DND-41 (cell line): ENCODE measurements around the gene DCLK1.

ENCODE experiments used
- ATAC-seq: fragments of 200-7000 bp; cut with Tn5 transposase; 3 replicates; pipeline ENCODE4 v1.9.1; 2021; ENCODE audit warnings: low read depth; ENCODE audit not compliant: insufficient read depth
- DNase-seq: peaks from one replicate; pipeline ENCODE4 v3.0.0-alpha.2; 2020
- H2AFZ ChIP-seq: 2 replicates; pipeline ENCODE4 v1.6.0; 2012; ENCODE audit warnings: low read depth, low read length
- H3K27ac ChIP-seq: 2 replicates; pipeline ENCODE4 v1.5.1; 2012; ENCODE audit warnings: low read length, inconsistent platforms
- H3K27me3 ChIP-seq: fragments of 200-600 bp; sonication (generic); 2 replicates; pipeline ENCODE4 v1.6.0; 2012; ENCODE audit warnings: low read length, mild to moderate bottlenecking, inconsistent platforms; ENCODE audit not compliant: insufficient read depth, poor library complexity
- H3K36me3 ChIP-seq: 2 replicates; pipeline ENCODE4 v1.5.1; 2012; ENCODE audit warnings: low read length, inconsistent platforms; ENCODE audit not compliant: insufficient read depth
- H3K4me1 ChIP-seq: 2 replicates; pipeline ENCODE4 v1.5.1; 2012; ENCODE audit warnings: mild to moderate bottlenecking, low read length; ENCODE audit not compliant: insufficient read depth
- H3K4me2 ChIP-seq: 2 replicates; pipeline ENCODE4 v1.6.0; 2012; ENCODE audit warnings: mild to moderate bottlenecking, moderate library complexity, low read length, inconsistent platforms; ENCODE audit not compliant: insufficient read depth
- H3K4me3 ChIP-seq, 2 experiments: fragments of 200-600 bp in 1 of 2; shearing (Covaris generic) in 1 of 2; 2 replicates each; pipeline ENCODE4 v1.5.1; 2012 to 2016; ENCODE audit warnings: inconsistent platforms in 2 of 2, low read length in 2 of 2, mild to moderate bottlenecking in 2 of 2, low read depth in 1 of 2, moderate library complexity in 1 of 2
- H3K79me2 ChIP-seq: 2 replicates; pipeline ENCODE4 v1.6.0; 2012; ENCODE audit warnings: low read length, inconsistent platforms; ENCODE audit not compliant: insufficient read depth
- H3K9ac ChIP-seq: 2 replicates; pipeline ENCODE4 v1.6.0; 2012; ENCODE audit warnings: low read depth, mild to moderate bottlenecking, inconsistent platforms, low read length, moderate library complexity
- H3K9me3 ChIP-seq: 2 replicates; pipeline ENCODE4 v1.5.1; 2012; ENCODE audit warnings: low read length, moderate library complexity, mild to moderate bottlenecking, inconsistent platforms; ENCODE audit not compliant: insufficient read depth, severe bottlenecking
- H4K20me1 ChIP-seq: 2 replicates; pipeline ENCODE4 v1.6.0; 2012; ENCODE audit warnings: low read length; ENCODE audit not compliant: insufficient read depth
- CTCF ChIP-seq: IDR thresholded peaks from 2 replicates; pipeline ENCODE4 v1.5.1; 2012; ENCODE audit warnings: borderline replicate concordance, low read length, moderate library complexity, mild to moderate bottlenecking; ENCODE audit not compliant: poor library complexity, severe bottlenecking; ENCODE audit errors: extremely low read depth
- EZH2 ChIP-seq: IDR thresholded peaks from 3 replicates; pipeline ENCODE4 v1.6.1; 2012; ENCODE audit warnings: borderline replicate concordance, low read depth, mild to moderate bottlenecking, moderate library complexity, low read length, inconsistent platforms; ENCODE audit not compliant: severe bottlenecking

DCLK1 gene

GRCh38 chr13:35793823-35794222, 337.4 kb downstream of the DCLK1 start:
- no peak for ATAC-seq
- no peak overlapping the region for H3K9ac ChIP-seq
- H2AFZ ChIP-seq = no peak overlapping the region
- no peaks in the 10 kb centered on the region for H3K36me3 ChIP-seq
- H3K4me3 ChIP-seq = no peak overlapping the region
- DNase-seq = no peak
- H4K20me1 ChIP-seq = no peaks in the 10 kb centered on the region
- no peaks in the 10 kb centered on the region for H3K9me3 ChIP-seq
- H3K4me2 ChIP-seq = no peak overlapping the region
- TF ChIP-seq CTCF = no peak
- no peak for TF ChIP-seq EZH2
- no peaks in the 10 kb centered on the region for H3K79me2 ChIP-seq
- no peaks in the 10 kb centered on the region for H3K4me1 ChIP-seq
- no peak overlapping the region for H3K27ac ChIP-seq
- no peaks in the 10 kb centered on the region for H3K27me3 ChIP-seq

- Histone ChIP-seq H3K4me1 (no peaks in the 10 kb centered on the region), H3K9ac (no peak overlapping the region), H3K4me2 (no peak overlapping the region), H3K36me3 (no peaks in the 10 kb centered on the region), H3K4me3 (no peak overlapping the region), H3K27ac (no peak overlapping the region), H4K20me1 (no peaks in the 10 kb centered on the region), H3K79me2 (no peaks in the 10 kb centered on the region), H2AFZ (no peak overlapping the region), H3K27me3 (no peaks in the 10 kb centered on the region), H3K9me3 (no peaks in the 10 kb centered on the region)
- no peak for TF ChIP-seq EZH2
- no peak for TF ChIP-seq CTCF
- DNase-seq (no peak), ATAC-seq (no peak)
Measured at GRCh38 chr13:35792911-35793310, 338.3 kb downstream of the DCLK1 start.

- Histone ChIP-seq H3K36me3 (no peaks in the 10 kb centered on the region), H3K79me2 (no peaks in the 10 kb centered on the region), H4K20me1 (no peaks in the 10 kb centered on the region), H3K4me1 (no peaks in the 10 kb centered on the region), H3K4me3 (no peak overlapping the region), H3K27me3 (no peaks in the 10 kb centered on the region), H3K27ac (no peak overlapping the region), H2AFZ (no peak overlapping the region), H3K9ac (no peak overlapping the region), H3K4me2 (no peak overlapping the region), H3K9me3 (no peaks in the 10 kb centered on the region)
- DNase-seq (no peak), ATAC-seq (no peak)
- TF ChIP-seq CTCF (no peak), EZH2 (no peak)
Measured at GRCh38 chr13:35792021-35792420, 339.2 kb downstream of the DCLK1 start.
